Aorta (tissue), 5 donors: Measurements from ENCODE around the gene SP9. TPM values are rescaled to one million over a fixed set of nuclear protein-coding genes. Genes with fewer than 3 reads are reported as not detected.

Experiments used
- ATAC-seq: fragments of 200-7000 bp; cut with Tn5 transposase; one replicate; pipeline ENCODE4 v1.9.1; 2022; ENCODE audit warnings: moderate library complexity; ENCODE audit not compliant: low FRiP score
- DNase-seq, 2 donors: peaks; one replicate each; pipeline ENCODE4 v3.0.0-alpha.2; 2020
- H3K27ac ChIP-seq, 2 donors: one replicate each; pipeline ENCODE4 v1.5.1; 2013; ENCODE audit warnings: low read length in 2 of 2, mild to moderate bottlenecking in 2 of 2, moderate library complexity in 2 of 2, control low read depth in 1 of 2, inconsistent platforms in 1 of 2, low read depth in 1 of 2
- H3K27me3 ChIP-seq, 2 donors: one replicate each; pipeline ENCODE4 v1.6.1; 2013; ENCODE audit warnings: control low read depth in 1 of 2, low read length in 1 of 2, mild to moderate bottlenecking in 1 of 2, moderate library complexity in 1 of 2; ENCODE audit not compliant: insufficient read depth in 2 of 2, control insufficient read depth in 1 of 2
- H3K36me3 ChIP-seq, 2 donors: one replicate each; pipeline ENCODE4 v1.6.1; 2013; ENCODE audit warnings: control low read depth in 1 of 2, low read length in 1 of 2, mild to moderate bottlenecking in 1 of 2; ENCODE audit not compliant: insufficient read depth in 2 of 2, control insufficient read depth in 1 of 2
- H3K4me1 ChIP-seq, 2 donors: one replicate each; pipeline ENCODE4 v1.6.1; 2013; ENCODE audit warnings: low read length in 2 of 2, control low read depth in 1 of 2, mild to moderate bottlenecking in 1 of 2, moderate library complexity in 1 of 2; ENCODE audit not compliant: insufficient read depth in 2 of 2, control insufficient read depth in 1 of 2
- H3K4me3 ChIP-seq, 2 donors: one replicate each; pipeline ENCODE4 v1.5.1; 2013; ENCODE audit warnings: low read length in 2 of 2, control low read depth in 1 of 2, mild to moderate bottlenecking in 1 of 2
- H3K9me3 ChIP-seq: one replicate; pipeline ENCODE4 v1.6.1; 2013; ENCODE audit warnings: mild to moderate bottlenecking, low read length; ENCODE audit not compliant: control insufficient read depth
- WGBS, 2 donors: extraction: QIAGEN DNeasy Blood & Tissue Kit; methylation state at CpG; one replicate each; pipeline ENCODE4 v1.1.7; 2013; 5-methylcytosine and 5-hydroxymethylcytosine counted together
- intact Hi-C, 2 donors: fragments of 100-400 bp; cut with DNase I; formaldehyde crosslinking; loops; one replicate each; pipeline versions ENCODE4 v1.14.2 to v1.15.0; 2022
- polyA plus RNA-seq, 2 donors: library from polyadenylated mRNA; stranded (reverse); fragments of 200-250 nt; gene quantifications; one replicate each; pipeline ENCODE4 v1.2.3, GENCODE V29; 2013
- total RNA-seq, 2 donors: library from RNA; stranded (reverse); fragmentation: NEBNext Ultra II Directional; extraction: Animal tissue kit (Norgen Biotek cat#: 25700); gene quantifications; one replicate each; pipeline ENCODE4 v1.2.1, GENCODE V29; 2021
- donor health status: healthy with polysubstance abuse.
- donor health status: Bipolar disorder and iron deficiency.
- donor health status: DM: no; HTN: no; CAD: no.
- donor health status: DM: no; HTN: no; CAD: no.
- donor health status: DM: yes; HTN: yes; CAD: no.

The SP9 gene
- total and polyA plus RNA-seq, 4 donors: 0.23 TPM; not detected in 3

- intact Hi-C loops: loop anchor here in 1 of 2 donors (10.0 kb wide), 1 partner anchor 1753 kb away; the partner anchor contains the start of gene EVX2
- H3K36me3 ChIP-seq: no peaks in the 10 kb centered on the region
- no peak for DNase-seq
- H3K4me1 ChIP-seq: no peaks in the 10 kb centered on the region
- H3K4me3 ChIP-seq: no peak overlapping the region
- 35 to 39% methylated on average over 11 of the region's 11 CpGs for WGBS, 2 donors
- peaks cover 0 to 2% of the 10 kb centered on the region in 2 donors for H3K27me3 ChIP-seq
- ATAC-seq: no peak
- H3K9me3 ChIP-seq: no peaks in the 10 kb centered on the region
- H3K27ac ChIP-seq: no peak overlapping the region
These were observed 3.0 kb upstream of the SP9 start for GRCh38 chr2:174331595-174332216.

DNA sequence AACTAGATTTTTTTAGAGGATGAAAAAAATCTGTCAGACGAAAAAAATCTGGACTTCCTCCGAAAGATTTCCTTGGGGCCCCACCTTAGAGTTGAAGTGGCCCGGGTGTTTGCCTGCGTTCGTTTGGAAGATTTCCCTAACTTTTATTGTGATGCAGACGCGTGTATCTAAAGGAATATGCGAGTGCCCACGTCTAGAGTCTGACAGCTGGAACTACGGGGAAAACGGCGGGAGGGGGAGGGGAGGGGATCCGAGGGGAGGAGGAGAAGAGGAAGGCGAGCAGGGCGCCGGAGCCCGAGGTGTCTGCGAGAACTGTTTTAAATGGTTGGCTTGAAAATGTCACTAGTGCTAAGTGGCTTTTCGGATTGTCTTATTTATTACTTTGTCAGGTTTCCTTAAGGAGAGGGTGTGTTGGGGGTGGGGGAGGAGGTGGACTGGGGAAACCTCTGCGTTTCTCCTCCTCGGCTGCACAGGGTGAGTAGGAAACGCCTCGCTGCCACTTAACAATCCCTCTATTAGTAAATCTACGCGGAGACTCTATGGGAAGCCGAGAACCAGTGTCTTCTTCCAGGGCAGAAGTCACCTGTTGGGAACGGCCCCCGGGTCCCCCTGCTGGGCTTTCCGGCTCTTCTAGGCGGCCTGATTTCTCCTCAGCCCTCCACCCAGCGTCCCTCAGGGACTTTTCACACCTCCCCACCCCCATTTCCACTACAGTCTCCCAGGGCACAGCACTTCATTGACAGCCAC is 2.4 kb upstream of the SP9 start:
- ATAC-seq (no peak), DNase-seq (no peak)
- H3K4me3 ChIP-seq: no peak overlapping the region
- no peak overlapping the region for H3K27ac ChIP-seq
- H3K27me3 ChIP-seq: peaks cover 0 to 2% of the 10 kb centered on the region in 2 donors
- H3K9me3 ChIP-seq: no peaks in the 10 kb centered on the region
- 22% methylated on average over 31 of the region's 31 CpGs for WGBS, 2 donors
- intact Hi-C loops: loop anchor here in 1 of 2 donors (10.0 kb wide), 1 partner anchor 1752 kb away; the partner anchor contains the start of gene EVX2
- no peaks in the 10 kb centered on the region for H3K4me1 ChIP-seq
- H3K36me3 ChIP-seq: no peaks in the 10 kb centered on the region

- H3K27ac ChIP-seq: no peak overlapping the region
- no peaks in the 10 kb centered on the region for H3K36me3 ChIP-seq
- 37 to 44% methylated on average over 15 of the region's 15 CpGs for WGBS, 2 donors
- H3K4me3 ChIP-seq: no peak overlapping the region
- ATAC-seq (no peak), DNase-seq (no peak)
- peaks cover 0 to 2% of the 10 kb centered on the region in 2 donors for H3K27me3 ChIP-seq
- H3K4me1 ChIP-seq: no peaks in the 10 kb centered on the region
- intact Hi-C loops: loop anchor here in 1 of 2 donors (10.0 kb wide), 1 partner anchor 1752 kb away; the partner anchor contains the start of gene EVX2
- H3K9me3 ChIP-seq: no peaks in the 10 kb centered on the region
These were observed 1.8 kb upstream of the SP9 start for GRCh38 chr2:174333017-174333371.

- no peaks in the 10 kb centered on the region for H3K4me1 ChIP-seq
- intact Hi-C loops: loop anchor here in 1 of 2 donors (10.0 kb wide), 1 partner anchor 1751 kb away; the partner anchor contains the start of gene EVX2
- ATAC-seq (no peak), DNase-seq (no peak)
- H3K36me3 ChIP-seq: no peaks in the 10 kb centered on the region
- WGBS, 2 donors: 51% methylated on average over 41 of the region's 41 CpGs
- no peaks in the 10 kb centered on the region for H3K9me3 ChIP-seq
- H3K27me3 ChIP-seq: peaks cover 0 to 2% of the 10 kb centered on the region in 2 donors
- no peak overlapping the region for H3K27ac ChIP-seq
- H3K4me3 ChIP-seq: no peak overlapping the region
These were observed 1.1 kb upstream of the SP9 start for GRCh38 chr2:174333372-174334277.

DNA sequence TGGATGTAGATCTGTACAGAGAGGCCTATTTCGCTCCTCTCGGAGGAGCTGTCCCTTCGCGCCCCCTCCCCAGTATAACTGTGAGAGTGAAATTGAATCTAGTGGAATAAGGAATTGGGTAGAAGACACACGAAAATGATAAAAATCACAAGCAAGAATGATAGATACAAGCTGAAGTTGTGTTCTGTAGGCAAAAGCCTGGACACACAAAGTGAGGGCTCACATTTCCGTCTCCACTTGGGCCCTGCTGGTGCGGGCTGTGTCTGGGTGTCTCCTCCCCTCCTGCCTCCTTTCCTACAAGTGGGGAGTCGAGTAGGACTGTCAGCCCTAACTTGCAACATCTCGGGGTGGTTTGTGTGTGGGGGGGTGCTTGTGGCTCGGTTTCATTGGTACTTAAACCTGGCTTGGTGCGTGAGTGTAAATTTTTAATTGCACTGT is 457 bp upstream of the SP9 start:
- peaks cover 0 to 2% of the 10 kb centered on the region in 2 donors for H3K27me3 ChIP-seq
- intact Hi-C loops: loop anchor here in 1 of 2 donors (10.0 kb wide), 1 partner anchor 1751 kb away; the partner anchor contains the start of gene EVX2
- H3K4me1 ChIP-seq: no peaks in the 10 kb centered on the region
- DNase-seq: no peak
- no peak overlapping the region for H3K27ac ChIP-seq
- H3K9me3 ChIP-seq: no peaks in the 10 kb centered on the region
- 66 to 67% methylated on average over 11 of the region's 11 CpGs for WGBS, 2 donors
- no peaks in the 10 kb centered on the region for H3K36me3 ChIP-seq
- ATAC-seq: no peak
- H3K4me3 ChIP-seq: no peak overlapping the region

DNA sequence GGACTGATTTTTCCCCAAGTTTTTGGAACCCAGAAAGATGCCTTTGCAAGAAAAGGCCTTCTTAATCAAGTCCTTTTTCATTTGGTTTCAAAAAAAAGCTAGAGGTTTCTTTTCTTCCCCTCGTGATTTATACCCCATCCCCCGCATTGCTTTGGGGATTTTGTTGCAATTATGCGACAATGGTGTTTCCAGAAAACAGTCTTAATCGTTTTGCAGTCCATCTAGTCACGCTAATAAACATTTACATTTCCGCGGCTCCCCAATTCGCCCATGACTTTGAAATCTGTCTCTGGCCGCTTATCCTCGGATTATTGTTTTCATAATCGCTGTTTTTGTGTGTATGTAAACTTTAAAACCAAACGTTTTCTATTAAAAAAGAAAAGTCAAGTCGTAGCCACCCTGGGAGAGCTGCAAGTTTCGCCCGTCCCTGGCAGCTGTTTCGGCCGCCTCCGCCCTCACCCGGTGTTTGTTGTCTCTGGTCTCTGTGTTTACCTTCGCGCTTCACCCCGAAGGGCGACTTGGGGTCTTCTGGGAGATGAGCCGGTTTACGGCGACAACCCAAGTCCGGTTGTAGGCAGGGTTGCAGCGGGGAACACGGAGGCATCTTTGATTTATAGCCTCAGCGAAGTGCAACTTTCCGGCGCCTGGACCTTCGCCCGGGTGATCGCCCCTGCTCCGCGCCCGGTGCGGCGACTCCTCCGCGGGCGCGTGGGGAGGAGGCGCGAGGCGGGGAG is 667 bp downstream of the SP9 start:
- intact Hi-C loops: loop anchor here in 1 of 2 donors (10.0 kb wide), 1 partner anchor 1749 kb away; the partner anchor contains the start of gene EVX2
- 6 to 7% methylated on average over 31 to 47 of the region's 47 CpGs for WGBS, 2 donors
- Histone ChIP-seq H3K36me3 (no peaks in the 10 kb centered on the region), H3K27me3 (peaks cover 0 to 3% of the 10 kb centered on the region in 2 donors), H3K4me1 (no peaks in the 10 kb centered on the region), H3K9me3 (no peaks in the 10 kb centered on the region), H3K4me3 (no peak overlapping the region), H3K27ac (no peak overlapping the region)
- ATAC-seq (no peak), DNase-seq (no peak)

DNA sequence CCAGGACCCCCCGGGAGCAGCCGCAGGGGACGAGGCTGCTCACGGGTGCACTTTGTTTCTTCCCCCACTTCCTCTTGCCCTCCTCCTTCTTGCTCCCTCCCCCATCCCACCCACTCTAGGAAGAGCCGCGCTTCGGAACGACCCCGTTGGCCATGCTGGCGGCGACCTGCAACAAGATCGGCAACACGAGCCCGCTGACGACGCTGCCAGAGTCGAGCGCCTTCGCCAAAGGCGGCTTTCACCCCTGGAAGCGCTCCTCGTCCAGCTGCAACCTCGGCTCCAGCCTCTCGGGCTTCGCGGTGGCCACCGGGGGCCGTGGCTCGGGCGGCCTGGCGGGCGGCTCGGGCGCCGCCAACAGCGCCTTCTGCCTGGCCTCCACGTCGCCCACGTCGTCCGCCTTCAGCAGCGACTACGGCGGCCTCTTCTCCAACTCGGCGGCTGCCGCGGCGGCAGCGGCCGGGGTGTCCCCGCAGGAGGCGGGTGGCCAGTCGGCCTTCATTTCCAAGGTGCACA is 1.3 kb downstream of the SP9 start:
- H3K27me3 ChIP-seq: peaks cover 0 to 3% of the 10 kb centered on the region in 2 donors
- intact Hi-C loops: loop anchor here in 1 of 2 donors (10.0 kb wide), 1 partner anchor 1749 kb away; the partner anchor contains the start of gene EVX2
- no peaks in the 10 kb centered on the region for H3K4me1 ChIP-seq
- H3K4me3 ChIP-seq: peak overlapping the region in 1 of 2 donors; percentile 15
- no peaks in the 10 kb centered on the region for H3K36me3 ChIP-seq
- no peak overlapping the region for H3K27ac ChIP-seq
- ATAC-seq (peak; percentile 19), DNase-seq (peak in 1 of 2 donors; percentile 43)
- 1% methylated on average over 50 to 54 of the region's 54 CpGs for WGBS, 2 donors
- H3K9me3 ChIP-seq: no peaks in the 10 kb centered on the region
